ENCODE measurements around the gene SSX2IP.

The SSX2IP gene

DNA sequence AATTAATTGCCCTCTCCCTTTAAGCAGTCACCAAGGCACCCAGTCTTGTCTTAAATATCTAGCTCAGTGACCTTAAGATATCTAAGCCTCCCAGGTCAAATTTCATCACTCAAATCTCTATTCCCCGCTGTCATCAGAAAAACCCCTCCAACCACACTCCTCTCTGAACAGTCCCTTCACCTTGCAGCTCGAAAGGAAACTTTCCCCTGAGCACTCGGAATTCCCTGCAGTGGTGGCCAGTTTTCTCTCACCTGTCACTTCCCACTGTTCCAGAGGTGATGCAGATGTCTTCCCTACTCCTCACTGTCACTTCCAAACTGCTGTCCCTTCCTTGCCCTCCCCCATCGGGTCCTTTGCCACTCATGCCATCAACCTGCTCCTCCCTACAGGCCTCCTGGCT is 15.3 kb upstream of the SSX2IP start:
- no peak for DNase-seq

DNA sequence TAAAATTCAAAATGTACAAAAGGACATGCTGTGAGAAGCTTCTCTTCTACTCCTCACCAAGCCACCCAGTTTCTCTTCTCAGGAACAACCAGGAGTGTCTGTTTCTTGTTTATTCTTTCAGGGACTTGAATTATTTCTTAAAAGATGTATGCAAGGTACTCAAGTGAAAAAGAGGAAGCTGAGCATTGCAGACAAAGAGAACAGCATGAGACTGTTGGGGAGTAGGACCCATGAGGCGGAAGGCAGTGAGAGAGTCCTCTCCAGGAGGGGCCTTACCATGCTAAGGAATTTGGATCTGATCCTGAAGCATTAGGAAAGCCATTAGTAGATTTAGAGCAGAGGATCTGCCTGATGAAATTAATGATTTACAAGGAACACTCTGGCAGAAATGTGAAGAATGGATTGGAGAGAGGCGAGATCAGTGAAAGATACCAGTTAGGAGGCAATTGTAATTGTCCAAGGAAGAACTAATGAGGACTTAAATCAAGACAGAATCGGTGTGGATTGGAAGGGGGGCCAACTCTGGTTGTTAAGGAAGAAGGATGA is 14.7 kb upstream of the SSX2IP start:
- DNase-seq = no peak

DNA sequence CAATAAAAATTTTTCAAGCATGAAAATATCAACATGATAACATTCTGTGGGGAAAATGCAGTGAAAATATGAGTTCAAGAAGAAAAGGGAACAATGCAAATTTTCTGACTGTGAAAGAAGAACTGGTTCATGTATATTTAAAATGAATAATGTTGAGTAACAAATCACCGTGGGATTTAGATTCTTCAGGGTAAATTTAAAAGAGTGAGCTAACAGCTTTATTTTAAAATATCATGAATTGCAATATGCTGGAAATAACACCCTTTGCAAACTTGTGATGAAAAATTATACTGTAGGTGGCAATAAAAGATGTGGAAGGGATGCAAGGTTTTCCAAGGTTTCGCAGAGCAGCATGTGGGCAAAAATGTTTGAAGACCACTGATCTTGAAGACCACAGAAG is 13.2 kb upstream of the SSX2IP start:
- no peak for DNase-seq

DNA sequence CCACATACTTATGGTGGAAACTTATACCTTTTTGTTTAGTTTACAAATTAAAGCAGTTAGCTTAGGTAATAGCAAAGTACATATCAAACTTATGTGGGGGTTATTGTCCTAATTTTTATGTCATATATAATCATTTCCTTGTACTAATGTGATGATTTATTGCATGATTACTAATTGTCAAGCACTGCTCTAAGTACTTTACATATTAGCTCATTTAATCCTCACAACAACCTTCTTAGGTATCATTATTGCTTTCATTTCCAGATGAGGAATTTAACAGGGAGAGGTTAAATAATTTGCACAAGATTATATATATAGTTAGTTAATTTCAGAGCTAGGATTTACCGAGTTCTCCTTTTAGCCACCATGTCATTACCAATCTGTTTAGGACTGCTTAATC is 11.9 kb upstream of the SSX2IP start:
- DNase-seq = no peak

DNA sequence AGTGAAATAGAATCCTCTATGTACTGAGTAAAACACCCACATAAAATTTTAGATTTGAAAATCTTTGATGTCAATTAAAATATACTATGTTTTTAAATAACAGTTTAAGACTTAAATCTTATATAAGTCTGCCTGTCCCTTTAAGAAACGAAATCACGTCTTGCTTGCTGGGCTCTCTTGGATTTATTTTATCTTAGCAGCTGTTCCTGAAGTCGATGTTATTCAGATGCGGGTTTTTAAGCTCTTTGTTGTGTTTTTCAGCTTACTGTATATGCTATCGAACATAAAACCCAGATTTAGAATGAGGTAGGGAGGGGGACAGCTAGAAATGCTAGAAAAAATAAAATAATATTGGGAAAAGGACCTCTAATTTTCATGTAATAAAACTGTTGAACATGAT is 11.1 kb upstream of the SSX2IP start:
- DNase-seq = no peak

DNA sequence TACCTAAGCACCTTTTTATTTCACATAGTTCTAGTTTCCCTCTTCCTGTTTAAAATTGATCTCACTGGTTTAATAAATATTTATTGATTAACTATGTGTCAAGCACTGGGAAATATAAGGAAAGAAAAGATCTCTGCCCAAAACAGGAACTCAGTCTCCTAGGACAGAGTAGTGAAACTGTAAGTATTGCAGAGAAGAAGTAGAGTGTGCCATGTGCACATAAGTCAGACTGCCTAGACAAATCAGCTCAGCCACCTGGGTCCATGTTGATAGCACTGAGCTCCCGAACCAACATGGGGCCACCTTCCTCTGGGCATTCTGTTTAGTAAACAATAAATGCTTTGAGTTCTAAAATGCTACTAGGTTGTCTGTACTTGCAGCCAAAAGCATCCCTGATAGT is 9.8 kb upstream of the SSX2IP start:
- no peak for DNase-seq

DNA sequence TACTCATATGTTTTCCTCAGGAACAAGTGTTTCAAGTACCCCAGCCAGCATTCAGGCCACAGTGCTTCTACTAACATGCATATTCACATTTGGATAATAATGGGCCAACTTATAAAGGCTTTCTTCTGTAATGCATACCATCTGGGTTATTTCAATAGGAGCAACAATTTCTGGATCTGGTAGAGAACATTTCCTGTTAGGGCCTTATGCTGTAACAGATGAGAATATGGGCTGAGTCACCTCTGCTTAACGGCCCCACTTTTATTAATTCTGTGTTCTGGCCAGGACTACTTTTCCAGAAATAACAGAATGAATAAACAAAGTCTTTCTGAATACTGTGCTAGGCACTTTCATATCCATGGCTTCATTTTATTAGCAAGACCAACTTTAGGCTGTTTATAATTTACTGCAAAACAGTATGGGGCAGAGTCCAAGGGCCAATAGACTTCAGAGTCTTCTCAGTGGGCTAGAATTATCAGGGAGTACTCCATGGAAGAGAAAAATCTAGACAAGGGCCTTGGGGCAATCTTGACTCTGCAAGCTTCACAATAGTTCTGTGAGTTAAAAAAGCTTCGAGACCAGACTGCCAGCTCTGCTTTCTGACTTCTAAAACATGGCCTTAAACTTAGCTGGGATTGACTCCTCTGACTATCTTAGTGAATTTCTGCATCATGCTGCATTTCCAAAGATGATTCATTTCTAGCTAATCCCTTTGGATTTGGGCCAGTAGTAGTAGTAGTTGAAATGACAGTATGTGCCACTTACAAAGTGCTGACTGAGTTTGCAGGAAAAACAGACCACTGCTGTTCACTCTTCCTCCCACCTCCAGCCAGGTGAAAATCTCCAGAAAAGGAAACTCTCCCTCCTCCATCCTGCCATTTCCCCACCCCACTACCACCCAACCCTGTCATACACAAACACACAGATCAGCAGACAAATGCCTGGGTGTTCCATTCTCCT is 8.2 kb upstream of the SSX2IP start:
- DNase-seq = no peak

DNA sequence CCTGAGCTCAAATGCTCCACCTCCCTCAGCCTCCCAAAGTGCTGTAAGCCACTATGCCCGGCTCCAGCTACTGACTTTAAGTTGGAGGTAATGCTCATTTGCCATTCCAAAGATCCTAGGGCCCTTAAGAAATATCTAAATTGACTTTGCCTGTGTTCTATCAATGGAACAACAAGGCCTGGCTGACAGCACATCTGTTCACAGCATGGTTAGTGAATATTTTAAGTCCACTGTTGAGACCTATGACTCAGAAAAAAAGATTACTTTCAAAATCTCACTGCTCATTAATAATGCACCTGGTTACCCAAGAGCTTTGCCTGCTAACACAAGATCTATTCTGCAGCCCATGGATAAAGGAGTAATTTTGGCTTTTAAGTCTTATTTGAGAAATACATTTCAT is 3.5 kb upstream of the SSX2IP start:
- DNase-seq = no peak

DNA sequence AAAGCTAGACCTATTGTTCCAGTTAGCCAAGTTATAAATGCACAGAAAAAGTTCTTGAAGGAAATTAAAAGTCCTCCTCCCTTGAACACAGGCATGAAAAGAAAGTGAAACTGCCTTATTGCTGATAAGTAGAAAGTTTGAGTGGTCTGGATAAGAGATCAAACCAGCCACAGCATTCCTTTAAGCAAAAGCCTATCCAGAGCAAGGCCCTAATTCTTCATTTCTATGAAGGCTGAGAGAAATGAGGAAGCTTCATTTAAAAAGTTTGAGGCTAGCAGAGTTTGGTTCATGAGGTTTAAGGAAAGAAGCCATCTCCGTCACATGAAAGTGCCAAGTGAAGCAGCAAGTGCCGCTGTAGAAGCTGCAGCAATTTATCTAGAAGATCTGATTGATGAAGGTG is 2.7 kb upstream of the SSX2IP start:
- DNase-seq = peak; percentile 29

DNA sequence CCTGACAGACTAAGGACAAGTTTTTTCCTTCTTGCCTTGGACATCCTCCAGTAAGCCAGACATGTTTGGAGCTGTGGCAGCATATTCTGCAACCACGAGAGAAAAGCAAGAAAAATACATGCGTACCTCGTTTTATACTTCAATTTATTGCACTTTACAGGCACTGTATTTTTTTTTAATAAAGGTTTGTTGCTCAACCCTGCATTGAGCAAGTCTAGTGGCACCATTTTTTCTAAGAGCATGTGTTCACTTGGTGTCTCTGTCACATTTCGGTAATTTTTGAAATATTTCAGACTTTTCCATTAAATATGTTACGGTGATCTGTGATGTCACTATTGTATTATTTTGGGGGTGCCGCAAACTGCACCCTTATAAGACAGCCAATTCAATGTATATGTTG is 2.1 kb upstream of the SSX2IP start:
- no peak for DNase-seq

DNA sequence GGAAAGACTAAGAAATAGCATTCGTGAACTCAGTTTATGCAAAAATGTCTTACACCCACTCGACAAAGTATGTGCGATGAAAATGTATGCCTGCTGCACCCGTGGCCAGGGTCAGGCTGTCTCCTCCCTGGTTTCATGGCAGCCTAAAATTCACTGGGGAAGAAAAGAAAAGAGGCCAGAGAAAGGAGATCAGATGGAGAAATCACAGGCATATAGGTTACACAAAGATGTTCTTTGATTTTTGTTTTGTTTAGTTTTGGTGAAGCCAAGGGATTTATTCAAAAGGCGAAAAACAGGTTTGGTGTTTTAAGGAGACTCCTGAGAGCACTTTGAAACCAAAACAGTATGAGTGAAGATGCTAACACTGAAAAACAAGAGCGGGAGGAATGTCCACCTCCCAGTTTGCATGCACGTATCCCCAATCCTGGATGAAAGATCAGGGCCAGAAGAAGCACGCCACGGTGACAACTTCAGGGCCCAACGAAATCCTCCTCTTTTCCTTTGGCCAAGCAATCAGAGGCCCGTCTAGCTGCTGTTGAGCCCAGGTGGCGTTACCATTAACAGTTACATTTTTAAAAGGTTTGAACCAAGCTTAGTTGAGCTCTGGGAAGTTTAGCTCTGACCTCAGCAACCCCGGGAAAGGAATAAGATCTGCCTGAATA is 992 bp upstream of the SSX2IP start:
- DNase-seq = no peak

DNA sequence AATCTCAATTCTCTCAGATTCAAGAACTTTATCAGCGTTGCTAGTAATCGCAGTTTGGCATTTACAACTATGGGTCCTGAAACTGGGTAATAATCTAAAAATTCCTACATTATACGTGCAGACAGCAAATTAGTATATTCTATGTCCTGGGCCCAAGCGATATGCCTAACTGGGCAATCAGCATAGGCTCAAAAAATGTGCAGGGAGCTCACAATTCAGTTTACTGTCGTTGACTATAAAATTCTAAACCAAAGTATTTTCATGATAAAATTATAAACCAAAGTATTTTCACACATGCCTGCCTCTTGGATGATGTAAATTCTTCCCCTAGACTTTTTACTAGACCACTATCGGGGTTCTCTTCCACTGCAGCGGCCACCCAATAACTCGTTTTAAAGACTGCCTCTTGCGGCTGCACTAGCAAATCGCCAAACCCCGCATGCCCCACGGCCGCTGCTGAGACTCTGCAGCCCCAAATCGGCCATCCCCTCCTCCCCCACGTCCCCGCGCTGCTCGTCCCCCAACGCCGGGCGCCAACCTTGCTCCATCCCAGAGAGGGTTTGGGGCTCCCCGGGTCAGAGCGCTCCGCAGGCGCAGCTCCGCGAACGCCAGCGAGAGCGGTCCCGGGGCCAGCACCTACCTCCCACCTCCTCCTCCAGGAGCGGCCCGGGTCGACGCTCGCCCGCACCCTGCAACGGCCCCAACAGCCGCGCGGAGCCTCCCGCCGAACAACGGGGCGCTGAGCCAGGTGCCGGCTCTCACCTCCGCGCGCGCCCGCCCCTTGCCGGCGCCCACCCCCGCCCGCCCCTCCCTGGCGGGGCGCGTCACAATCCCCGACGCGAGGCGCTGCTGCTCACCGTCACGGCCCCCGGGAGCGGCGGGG is 506 bp downstream of the SSX2IP start:
- peak; percentile 48 for DNase-seq

DNA sequence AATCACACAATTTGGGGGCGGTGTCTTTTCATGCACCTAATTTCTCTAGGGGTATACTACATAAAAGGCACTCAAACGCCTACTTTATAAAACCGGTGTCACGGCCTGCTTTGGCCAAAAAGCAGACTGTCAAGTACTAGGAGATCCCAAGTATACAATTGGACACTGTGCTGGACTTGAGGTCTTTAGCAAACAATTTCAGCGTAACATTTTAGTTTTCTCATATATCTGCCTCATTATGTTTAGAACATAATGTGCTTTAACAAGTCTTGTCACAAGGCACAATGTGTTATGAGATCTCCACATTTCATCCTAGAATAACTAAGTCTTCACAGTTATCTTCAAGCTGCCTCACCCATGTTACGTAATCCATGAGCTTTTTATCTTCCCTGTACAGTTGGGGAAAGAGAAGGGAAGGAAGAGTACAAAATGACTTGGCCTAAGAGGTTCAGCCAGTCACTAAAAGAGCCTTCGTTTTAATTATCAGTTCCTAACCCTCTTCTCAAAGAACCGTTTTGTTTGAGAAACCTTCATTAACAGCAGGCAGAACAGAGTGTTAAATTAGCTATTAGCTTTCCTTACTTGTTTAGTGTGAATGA is 1.7 kb downstream of the SSX2IP start:
- no peak for DNase-seq

DNA sequence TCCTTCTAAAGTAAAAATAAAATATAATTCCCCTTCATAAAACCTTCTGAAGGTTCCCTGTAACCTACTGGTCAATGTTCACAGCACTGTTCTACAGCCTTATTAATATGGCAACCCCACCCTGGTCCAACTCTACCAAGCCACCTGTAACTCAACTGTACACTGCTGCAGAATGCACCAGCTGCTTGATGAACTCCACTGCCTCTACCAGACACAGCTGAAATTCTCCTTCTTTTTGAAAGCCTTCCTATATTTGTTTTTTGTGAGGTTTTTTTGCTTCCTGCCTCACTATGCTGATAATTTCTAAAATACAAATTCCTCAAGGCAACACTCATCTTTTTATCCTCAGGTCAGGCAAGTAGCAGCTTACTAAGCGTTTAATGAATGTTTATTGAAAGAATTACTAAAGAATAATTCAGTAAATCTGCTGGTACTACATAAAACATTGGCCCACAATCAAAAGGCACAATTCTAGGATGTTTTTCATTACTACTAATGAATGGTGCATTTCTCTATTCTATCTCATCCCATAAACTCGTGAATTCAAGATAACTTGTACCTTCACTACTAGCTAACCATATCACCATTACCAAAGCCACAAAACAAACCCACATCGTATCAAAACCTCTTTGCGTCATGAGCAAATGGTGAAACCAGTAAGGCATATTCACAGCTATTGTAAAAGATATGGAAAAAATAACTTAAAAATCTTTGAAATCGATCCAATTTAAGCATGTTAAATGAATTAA is 2.4 kb downstream of the SSX2IP start:
- no peak for DNase-seq

DNA sequence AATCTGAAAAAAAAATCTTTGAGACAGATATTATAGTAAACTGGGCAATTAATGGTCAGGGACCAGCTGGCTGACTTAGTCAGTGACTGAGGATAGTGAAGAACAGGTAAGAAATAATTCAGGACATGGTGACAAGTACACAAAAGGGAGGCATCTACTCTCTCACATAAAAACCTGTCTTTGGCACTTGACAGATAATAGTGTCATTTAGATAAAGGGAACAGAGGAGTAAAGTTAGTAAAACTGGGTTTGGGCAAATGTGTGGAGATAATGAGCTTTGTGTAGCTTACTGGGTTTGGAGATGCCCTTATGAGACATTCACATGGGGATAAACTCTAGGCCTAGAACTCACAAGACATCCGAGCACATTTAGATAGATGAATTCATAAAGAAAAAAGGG is 4.0 kb downstream of the SSX2IP start:
- no peak for DNase-seq

DNA sequence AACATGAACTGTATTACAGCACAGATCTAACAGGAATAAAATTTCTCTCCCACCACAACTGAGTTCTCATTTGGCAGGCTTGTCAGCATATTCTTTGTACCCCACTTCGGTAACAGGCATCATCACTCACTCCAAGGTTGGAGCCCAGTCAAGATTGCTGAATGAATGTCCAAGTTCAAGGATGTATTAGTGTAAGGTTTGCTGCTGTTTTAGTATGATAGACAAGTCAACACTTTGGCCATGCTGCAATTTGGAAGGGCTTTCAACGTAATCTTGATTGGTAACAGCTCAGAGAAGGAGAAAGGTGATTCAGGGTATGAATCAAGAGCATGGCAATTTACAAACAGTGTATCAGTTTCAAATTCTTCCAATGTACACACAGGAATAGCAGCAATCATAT is 6.8 kb downstream of the SSX2IP start:
- no peak for DNase-seq

DNA sequence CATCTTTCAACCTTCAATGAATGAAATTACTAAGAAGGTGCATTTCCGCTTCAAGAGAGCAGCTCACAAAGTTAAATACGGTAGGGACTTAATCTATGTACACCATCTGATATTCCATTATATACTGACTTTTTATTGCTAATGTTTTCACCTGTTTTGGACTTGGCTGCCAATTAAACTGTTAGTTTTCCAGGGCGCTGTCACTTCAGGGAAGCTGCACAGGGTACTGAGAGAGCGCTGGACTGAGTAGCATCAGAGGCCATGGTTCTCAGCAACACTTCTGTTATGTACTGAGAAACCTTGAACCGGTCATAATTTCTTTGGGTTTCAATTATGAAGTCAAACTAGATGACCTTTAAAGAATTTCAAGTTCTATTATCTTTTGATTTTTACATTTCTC is 8.2 kb downstream of the SSX2IP start:
- no peak for DNase-seq

DNA sequence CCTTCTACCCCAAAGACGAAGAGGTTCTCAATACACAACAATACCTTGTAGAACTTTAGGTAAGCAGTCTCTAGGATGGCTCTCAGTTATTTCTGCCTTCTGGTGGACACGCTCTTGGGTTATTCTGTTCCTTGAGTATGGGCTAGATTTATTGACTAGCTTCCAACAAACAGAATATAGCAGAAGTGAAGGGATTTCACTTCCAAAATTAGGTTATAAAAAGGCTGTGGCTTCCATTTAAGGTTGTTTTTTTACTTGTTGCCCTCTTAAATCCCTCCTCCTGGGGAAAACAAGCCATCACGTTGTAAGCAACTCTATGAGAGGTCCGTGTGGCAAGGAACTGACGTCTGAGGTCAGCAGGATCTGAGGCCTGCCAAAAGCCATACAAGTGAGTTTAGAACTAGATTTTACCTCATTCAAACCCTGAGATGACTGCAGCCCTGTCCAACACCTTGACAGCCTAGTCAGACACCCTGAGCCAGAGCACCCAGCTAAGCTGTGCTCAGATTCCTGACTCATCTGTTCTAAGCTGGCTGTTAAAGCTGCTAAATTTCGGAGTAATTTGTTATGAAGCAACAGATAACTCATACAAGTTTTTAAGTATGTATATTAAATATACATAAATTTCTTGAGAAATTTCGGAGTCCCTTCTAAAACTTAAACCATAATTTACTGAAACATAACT is 12.7 kb downstream of the SSX2IP start:
- DNase-seq = no peak

DNA sequence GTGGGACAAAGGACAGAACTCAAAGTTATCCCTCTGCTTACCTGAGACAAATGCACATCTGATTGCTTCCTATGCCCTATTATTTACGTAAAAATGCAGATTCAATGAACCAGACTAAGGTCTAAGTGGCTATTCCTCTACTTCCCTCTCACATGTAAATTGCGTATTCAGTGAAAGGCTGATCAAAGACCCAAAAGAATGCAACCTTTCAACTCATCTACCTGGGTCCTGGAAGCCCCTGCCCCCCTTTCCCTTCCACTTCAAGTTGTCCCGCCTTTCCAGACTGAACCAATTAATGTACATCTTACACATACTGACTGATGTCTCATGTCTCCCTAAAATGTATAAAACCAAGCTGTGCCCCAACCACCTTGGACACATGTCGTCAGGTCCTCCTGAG is 14.6 kb downstream of the SSX2IP start:
- no peak for DNase-seq

DNA sequence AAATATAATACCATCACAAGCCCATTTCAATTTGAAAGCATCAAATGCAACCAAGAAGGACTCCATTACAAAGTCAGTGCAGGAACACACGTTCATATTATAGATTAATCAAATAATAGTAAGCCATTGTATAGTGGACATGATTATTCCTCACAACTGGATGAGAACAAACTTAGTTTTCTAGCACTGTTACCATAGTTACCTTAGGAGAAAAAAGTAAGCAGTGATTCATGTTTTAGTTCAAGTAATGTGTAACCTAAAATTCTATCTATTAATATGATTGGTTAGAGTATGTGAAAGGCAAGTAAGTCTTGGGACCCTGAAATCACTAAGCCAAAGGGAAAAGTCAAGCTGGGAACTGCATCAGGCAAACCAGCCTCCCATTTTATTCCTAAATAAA is 15.2 kb downstream of the SSX2IP start:
- no peak for DNase-seq

DNA sequence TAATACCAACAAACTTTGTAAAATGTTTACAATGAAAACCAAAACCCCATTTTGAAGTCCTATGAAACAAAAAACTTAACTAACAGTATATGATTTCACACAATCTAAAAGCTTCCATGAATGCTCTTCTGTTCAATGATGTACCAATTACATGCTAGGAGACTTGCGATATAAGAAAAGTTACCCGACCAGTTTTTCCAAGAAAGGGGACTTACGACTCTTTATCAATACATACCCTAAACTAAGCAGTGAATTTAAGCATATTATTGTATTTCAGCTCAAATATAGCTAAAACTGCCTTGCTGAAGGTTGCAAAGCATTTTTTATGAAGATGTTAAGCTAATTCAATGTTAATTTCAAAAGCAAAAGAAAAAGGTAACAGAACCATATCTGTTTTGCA is 15.6 kb downstream of the SSX2IP start:
- no peak for DNase-seq
